NCI-H82 treated with DMSO at 0.1 percent for 48 hours (cell line): Measurements from ENCODE around the gene ZNF784.
A peak's percentile ranks its signal among the peaks of the same experiment; 100 is the strongest.

Experiments used
- DNase-seq: peaks from one replicate; lab custom pipeline; 2025; ENCODE audit not compliant: unreplicated experiment; lab: John Stamatoyannopoulos, UW

The ZNF784 gene

GRCh38 chr19:55624109-55625003 lies at the start of gene ZNF784:
TSS of gene ZNF784 (minus strand) at chr19:55624566. CDS start at chr19:55624561, 5 bp downstream.
- peak; percentile 90 for DNase-seq

- no peak for DNase-seq
Observed at GRCh38 chr19:55673889-55674288, 49.5 kb upstream of the ZNF784 start.

GRCh38 chr19:55673465-55673864 lies 49.1 kb upstream of the ZNF784 start:
- DNase-seq = no peak

- DNase-seq = no peak
Observed at GRCh38 chr19:55672418-55672817, 48.1 kb upstream of the ZNF784 start.

GRCh38 chr19:55671054-55671378 lies 46.6 kb upstream of the ZNF784 start:
- DNase-seq = no peak

GRCh38 chr19:55670280-55671053 lies 46.1 kb upstream of the ZNF784 start:
- DNase-seq = no peak

- DNase-seq = no peak
Observed at GRCh38 chr19:55669418-55670279, 45.3 kb upstream of the ZNF784 start.

GRCh38 chr19:55668603-55669348 lies 44.4 kb upstream of the ZNF784 start:
- no peak for DNase-seq

- no peak for DNase-seq
Observed at GRCh38 chr19:55667958-55668357, 43.6 kb upstream of the ZNF784 start.

GRCh38 chr19:55667511-55667910 lies 43.1 kb upstream of the ZNF784 start:
- DNase-seq = no peak

GRCh38 chr19:55667006-55667381 lies 42.6 kb upstream of the ZNF784 start:
- DNase-seq = no peak

- no peak for DNase-seq
Observed at GRCh38 chr19:55666343-55667005, 42.1 kb upstream of the ZNF784 start.

GRCh38 chr19:55663846-55664536 lies 39.6 kb upstream of the ZNF784 start:
- no peak for DNase-seq

- DNase-seq = no peak
Observed at GRCh38 chr19:55661826-55662225, 37.5 kb upstream of the ZNF784 start.

GRCh38 chr19:55660991-55661390 lies 36.6 kb upstream of the ZNF784 start:
- no peak for DNase-seq

- no peak for DNase-seq
Observed at GRCh38 chr19:55660404-55660803, 36.0 kb upstream of the ZNF784 start.

GRCh38 chr19:55659822-55660221 lies 35.5 kb upstream of the ZNF784 start:
- no peak for DNase-seq

- DNase-seq = no peak
Observed at GRCh38 chr19:55658846-55659459, 34.6 kb upstream of the ZNF784 start.
